Measurements from ENCODE around the gene NUDT14.

Gene NUDT14

DNA sequence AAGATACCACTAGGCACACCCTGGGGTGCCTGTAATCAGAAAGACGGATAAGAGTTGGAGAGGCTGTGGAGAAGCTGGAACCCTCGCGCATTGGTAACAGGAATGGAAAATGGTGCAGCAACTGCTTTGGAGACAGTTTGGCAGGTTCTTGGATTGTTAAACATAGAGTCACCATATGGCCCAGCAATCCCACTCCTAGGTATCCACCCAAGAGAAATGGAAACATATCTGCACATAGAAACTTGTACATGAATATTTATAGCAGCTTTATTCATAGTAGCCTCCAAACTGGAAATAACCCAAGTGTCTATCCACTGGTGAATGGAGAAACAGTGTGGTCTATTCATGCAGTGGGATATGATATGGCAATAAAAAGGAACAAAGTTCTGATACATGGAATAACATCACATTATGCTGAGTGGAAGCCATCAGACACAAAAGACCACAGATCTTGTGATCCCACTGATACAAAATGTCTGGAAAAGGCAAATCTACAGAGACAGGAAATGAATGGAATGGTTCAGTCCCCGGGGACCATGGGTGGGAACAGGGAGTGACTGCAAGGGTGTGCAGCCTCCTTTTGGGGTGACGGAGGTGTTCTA, 57.9 kb downstream of the NUDT14 start:
- TF ChIP-seq, protein P1, sequence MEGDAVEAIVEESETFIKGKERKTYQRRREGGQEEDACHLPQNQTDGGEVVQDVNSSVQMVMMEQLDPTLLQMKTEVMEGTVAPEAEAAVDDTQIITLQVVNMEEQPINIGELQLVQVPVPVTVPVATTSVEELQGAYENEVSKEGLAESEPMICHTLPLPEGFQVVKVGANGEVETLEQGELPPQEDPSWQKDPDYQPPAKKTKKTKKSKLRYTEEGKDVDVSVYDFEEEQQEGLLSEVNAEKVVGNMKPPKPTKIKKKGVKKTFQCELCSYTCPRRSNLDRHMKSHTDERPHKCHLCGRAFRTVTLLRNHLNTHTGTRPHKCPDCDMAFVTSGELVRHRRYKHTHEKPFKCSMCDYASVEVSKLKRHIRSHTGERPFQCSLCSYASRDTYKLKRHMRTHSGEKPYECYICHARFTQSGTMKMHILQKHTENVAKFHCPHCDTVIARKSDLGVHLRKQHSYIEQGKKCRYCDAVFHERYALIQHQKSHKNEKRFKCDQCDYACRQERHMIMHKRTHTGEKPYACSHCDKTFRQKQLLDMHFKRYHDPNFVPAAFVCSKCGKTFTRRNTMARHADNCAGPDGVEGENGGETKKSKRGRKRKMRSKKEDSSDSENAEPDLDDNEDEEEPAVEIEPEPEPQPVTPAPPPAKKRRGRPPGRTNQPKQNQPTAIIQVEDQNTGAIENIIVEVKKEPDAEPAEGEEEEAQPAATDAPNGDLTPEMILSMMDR (conservative IDR thresholded peaks at IDR 0.05; ENCODE audit: low read length) = no peak
- no peak overlapping the region for H3K4me3 ChIP-seq (ENCODE audit: low read length)
- DNase-seq (ENCODE audit: low read depth) = no peak
